ENCODE data around the gene CILP2. TPM values are rescaled to one million over a fixed set of nuclear protein-coding genes. Genes with fewer than 3 reads are reported as not detected.
A peak's percentile ranks its signal among the peaks of the same experiment; 100 is the strongest.

CILP2 gene
- total and polyA plus RNA-seq, 9 of the 15 experiments (the other 6 are each of a cell fraction or from before 2014, with no cell fraction given), result 0.04 to 0.35 (median 0.05) TPM; not detected in 2

DNA sequence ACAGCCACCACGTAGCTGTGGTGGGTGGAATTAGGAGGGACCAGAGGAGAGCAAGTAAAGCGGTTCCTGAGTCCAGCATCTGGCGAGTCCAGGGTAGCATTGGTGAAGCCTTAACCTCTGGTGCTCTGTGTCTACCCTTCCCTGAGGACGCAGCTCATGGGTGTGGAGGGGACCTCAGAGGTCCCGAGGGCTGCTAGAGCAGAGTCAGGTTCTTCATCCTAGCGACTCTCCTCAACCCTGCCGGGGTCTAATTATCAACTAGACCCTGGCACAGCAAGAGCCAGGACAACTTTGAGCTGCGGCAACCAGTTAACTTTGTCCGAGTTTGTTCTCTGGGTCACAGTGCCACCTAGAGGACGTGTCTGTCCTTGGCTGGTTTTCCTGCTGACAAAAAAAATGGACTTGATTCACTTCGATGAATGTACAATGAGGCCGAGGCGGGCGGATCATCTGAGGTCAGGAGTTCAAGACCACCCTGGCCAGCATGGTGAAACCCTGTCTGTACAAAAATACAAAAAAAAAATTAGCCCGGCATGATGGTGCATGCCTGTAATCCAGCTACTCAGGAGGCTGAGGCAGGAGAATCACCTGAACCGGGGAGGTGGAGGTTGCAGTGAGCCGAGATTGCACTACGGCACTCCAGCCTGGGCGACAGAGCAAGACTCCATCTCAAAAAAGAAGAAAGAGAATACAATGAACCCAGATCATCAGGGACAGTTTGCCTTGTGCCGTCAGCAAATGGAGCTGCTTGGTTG is 47.7 kb upstream of the CILP2 start (continued):
- TF ChIP-seq, protein P1, sequence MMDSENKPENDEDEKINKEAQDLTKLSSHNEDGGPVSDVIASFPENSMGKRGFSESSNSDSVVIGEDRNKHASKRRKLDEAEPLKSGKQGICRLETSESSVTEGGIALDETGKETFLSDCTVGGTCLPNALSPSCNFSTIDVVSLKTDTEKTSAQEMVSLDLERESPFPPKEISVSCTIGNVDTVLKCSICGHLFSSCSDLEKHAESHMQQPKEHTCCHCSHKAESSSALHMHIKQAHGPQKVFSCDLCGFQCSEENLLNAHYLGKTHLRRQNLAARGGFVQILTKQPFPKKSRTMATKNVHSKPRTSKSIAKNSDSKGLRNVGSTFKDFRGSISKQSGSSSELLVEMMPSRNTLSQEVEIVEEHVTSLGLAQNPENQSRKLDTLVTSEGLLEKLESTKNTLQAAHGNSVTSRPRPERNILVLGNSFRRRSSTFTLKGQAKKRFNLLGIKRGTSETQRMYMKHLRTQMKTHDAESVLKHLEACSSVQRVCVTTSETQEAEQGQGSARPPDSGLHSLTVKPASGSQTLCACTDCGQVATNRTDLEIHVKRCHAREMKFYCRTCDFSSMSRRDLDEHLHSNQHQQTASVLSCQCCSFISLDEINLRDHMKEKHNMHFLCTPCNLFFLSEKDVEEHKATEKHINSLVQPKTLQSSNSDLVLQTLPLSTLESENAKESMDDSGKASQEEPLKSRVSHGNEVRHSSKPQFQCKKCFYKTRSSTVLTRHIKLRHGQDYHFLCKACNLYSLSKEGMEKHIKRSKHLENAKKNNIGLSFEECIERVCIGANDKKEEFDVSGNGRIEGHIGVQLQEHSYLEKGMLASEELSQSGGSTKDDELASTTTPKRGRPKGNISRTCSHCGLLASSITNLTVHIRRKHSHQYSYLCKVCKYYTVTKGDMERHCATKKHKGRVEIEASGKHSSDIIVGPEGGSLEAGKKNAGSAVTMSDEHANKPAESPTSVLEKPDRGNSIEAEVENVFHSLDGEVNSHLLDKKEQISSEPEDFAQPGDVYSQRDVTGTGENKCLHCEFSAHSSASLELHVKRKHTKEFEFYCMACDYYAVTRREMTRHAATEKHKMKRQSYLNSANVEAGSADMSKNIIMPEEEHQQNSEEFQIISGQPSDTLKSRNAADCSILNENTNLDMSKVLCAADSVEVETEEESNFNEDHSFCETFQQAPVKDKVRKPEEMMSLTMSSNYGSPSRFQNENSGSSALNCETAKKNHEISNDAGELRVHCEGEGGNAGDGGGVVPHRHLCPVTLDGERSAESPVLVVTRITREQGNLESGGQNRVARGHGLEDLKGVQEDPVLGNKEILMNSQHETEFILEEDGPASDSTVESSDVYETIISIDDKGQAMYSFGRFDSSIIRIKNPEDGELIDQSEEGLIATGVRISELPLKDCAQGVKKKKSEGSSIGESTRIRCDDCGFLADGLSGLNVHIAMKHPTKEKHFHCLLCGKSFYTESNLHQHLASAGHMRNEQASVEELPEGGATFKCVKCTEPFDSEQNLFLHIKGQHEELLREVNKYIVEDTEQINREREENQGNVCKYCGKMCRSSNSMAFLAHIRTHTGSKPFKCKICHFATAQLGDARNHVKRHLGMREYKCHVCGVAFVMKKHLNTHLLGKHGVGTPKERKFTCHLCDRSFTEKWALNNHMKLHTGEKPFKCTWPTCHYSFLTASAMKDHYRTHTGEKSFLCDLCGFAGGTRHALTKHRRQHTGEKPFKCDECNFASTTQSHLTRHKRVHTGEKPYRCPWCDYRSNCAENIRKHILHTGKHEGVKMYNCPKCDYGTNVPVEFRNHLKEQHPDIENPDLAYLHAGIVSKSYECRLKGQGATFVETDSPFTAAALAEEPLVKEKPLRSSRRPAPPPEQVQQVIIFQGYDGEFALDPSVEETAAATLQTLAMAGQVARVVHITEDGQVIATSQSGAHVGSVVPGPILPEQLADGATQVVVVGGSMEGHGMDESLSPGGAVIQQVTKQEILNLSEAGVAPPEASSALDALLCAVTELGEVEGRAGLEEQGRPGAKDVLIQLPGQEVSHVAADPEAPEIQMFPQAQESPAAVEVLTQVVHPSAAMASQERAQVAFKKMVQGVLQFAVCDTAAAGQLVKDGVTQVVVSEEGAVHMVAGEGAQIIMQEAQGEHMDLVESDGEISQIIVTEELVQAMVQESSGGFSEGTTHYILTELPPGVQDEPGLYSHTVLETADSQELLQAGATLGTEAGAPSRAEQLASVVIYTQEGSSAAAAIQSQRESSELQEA (IDR thresholded peaks at IDR 0.05; ENCODE audit: low read depth), result no peak
- TF ChIP-seq BRD9 (IDR thresholded peaks at IDR 0.05; ENCODE audit: low read depth, partially characterized antibody) (peak; percentile 20), HNRNPK (IDR thresholded peaks at IDR 0.05; ENCODE audit: low read depth, low read length, poor library complexity, severe bottlenecking) (no peak), TFAM (CRISPR knock-in tag; conservative IDR thresholded peaks at IDR 0.05) (no peak), ZNF77 (CRISPR knock-in tag; IDR thresholded peaks at IDR 0.05) (no peak), SP2 (IDR thresholded peaks at IDR 0.05; ENCODE audit: extremely low read depth, low read depth, low read length, poor library complexity, severe bottlenecking) (no peak)
- TF ChIP-seq, protein P2, sequence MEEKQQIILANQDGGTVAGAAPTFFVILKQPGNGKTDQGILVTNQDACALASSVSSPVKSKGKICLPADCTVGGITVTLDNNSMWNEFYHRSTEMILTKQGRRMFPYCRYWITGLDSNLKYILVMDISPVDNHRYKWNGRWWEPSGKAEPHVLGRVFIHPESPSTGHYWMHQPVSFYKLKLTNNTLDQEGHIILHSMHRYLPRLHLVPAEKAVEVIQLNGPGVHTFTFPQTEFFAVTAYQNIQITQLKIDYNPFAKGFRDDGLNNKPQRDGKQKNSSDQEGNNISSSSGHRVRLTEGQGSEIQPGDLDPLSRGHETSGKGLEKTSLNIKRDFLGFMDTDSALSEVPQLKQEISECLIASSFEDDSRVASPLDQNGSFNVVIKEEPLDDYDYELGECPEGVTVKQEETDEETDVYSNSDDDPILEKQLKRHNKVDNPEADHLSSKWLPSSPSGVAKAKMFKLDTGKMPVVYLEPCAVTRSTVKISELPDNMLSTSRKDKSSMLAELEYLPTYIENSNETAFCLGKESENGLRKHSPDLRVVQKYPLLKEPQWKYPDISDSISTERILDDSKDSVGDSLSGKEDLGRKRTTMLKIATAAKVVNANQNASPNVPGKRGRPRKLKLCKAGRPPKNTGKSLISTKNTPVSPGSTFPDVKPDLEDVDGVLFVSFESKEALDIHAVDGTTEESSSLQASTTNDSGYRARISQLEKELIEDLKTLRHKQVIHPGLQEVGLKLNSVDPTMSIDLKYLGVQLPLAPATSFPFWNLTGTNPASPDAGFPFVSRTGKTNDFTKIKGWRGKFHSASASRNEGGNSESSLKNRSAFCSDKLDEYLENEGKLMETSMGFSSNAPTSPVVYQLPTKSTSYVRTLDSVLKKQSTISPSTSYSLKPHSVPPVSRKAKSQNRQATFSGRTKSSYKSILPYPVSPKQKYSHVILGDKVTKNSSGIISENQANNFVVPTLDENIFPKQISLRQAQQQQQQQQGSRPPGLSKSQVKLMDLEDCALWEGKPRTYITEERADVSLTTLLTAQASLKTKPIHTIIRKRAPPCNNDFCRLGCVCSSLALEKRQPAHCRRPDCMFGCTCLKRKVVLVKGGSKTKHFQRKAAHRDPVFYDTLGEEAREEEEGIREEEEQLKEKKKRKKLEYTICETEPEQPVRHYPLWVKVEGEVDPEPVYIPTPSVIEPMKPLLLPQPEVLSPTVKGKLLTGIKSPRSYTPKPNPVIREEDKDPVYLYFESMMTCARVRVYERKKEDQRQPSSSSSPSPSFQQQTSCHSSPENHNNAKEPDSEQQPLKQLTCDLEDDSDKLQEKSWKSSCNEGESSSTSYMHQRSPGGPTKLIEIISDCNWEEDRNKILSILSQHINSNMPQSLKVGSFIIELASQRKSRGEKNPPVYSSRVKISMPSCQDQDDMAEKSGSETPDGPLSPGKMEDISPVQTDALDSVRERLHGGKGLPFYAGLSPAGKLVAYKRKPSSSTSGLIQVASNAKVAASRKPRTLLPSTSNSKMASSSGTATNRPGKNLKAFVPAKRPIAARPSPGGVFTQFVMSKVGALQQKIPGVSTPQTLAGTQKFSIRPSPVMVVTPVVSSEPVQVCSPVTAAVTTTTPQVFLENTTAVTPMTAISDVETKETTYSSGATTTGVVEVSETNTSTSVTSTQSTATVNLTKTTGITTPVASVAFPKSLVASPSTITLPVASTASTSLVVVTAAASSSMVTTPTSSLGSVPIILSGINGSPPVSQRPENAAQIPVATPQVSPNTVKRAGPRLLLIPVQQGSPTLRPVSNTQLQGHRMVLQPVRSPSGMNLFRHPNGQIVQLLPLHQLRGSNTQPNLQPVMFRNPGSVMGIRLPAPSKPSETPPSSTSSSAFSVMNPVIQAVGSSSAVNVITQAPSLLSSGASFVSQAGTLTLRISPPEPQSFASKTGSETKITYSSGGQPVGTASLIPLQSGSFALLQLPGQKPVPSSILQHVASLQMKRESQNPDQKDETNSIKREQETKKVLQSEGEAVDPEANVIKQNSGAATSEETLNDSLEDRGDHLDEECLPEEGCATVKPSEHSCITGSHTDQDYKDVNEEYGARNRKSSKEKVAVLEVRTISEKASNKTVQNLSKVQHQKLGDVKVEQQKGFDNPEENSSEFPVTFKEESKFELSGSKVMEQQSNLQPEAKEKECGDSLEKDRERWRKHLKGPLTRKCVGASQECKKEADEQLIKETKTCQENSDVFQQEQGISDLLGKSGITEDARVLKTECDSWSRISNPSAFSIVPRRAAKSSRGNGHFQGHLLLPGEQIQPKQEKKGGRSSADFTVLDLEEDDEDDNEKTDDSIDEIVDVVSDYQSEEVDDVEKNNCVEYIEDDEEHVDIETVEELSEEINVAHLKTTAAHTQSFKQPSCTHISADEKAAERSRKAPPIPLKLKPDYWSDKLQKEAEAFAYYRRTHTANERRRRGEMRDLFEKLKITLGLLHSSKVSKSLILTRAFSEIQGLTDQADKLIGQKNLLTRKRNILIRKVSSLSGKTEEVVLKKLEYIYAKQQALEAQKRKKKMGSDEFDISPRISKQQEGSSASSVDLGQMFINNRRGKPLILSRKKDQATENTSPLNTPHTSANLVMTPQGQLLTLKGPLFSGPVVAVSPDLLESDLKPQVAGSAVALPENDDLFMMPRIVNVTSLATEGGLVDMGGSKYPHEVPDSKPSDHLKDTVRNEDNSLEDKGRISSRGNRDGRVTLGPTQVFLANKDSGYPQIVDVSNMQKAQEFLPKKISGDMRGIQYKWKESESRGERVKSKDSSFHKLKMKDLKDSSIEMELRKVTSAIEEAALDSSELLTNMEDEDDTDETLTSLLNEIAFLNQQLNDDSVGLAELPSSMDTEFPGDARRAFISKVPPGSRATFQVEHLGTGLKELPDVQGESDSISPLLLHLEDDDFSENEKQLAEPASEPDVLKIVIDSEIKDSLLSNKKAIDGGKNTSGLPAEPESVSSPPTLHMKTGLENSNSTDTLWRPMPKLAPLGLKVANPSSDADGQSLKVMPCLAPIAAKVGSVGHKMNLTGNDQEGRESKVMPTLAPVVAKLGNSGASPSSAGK (IDR thresholded peaks at IDR 0.05), result no peak

Data from K562 (cell line).